Measurements from ENCODE around the gene AKR1E2.
"Not testable (repeated sequence)": the region's sequence is repeated elsewhere in the genome, so short reads cannot be mapped to it uniquely, and the experiment has no call there.

The AKR1E2 gene

DNA sequence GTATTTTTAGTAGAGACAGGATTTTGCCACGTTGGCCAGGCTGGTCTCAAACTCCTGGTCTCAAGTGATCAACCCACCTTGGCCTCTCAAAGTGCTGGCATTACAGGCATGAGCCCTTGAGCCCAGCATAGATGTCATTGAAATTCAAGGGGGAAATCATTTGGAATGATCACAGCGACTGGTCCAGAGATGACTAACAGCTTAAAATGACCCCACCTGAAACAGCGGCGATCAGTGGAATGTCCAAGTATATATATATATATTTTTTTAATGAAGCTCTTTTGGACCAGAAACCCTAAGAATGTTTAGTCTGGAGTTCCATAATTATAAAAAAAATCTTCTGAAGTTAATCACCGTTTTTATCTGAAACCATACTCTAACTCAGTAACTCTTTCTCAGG, 12.5 kb upstream of the AKR1E2 start:
- DNase-seq (ENCODE audit: low read depth, low spot score): no peak

DNA sequence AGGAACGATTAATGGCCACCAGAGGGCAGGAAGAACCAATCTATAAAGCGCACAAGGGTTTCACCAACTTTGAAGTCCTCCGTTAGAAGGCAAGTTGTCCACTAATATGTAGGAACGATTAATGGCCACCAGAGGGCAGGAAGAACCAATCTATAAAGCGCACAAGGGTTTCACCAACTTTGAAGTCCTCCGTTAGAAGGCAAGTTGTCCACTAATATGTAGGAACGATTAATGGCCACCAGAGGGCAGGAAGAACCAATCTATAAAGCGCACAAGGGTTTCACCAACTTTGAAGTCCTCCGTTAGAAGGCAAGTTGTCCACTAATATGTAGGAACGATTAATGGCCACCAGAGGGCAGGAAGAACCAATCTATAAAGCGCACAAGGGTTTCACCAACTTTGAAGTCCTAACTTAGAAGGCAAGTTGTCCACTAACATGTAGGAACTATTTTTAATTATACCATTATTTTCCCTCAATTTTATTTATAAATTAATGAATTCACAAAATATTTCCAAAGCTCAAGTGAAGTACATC, 10.3 kb upstream of the AKR1E2 start:
- not testable (repeated sequence) for DNase-seq (ENCODE audit: low read depth, low spot score)

DNA sequence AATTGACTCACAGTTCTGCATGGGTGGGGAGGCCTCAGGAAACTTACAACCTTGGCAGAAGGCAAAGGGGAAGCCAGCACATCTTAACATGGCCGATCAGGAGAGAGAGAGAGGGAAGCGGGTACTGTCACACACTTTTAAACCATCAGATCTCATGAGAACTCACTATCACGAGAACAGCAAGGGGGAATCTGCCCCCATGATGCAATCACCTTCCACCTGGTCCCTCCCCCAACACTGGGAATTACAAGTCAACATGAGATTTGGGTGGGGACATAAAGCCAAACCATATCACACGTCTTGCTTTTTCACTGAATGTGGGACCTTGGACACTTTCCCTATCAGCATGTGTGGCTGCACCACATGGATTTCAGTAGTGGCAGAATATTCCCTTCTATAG, 9.0 kb upstream of the AKR1E2 start:
- DNase-seq (ENCODE audit: low read depth, low spot score): no peak

DNA sequence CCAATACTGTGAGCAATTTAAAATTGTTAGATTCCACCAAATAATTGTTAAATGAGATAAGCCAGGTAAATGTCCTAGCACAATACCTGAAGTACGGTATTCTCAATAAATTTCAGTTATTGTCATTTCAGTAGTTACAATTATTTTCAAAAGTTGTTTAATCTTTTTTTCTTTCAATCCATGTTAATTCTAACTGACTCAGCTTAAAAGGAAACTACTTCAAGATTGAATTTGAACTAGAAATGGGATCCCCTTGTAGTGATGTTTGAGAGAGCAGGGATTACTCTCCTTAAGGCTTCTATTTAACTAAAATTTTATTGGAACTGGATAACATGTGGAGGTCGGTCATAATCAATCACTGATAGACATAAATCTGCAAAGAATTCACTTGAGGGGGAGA, 6.9 kb upstream of the AKR1E2 start:
- no peak for DNase-seq (ENCODE audit: low read depth, low spot score)

GRCh38 chr10:4819707-4820106, 6.3 kb upstream of the AKR1E2 start:
- no peak for DNase-seq (ENCODE audit: low read depth, low spot score)

DNA sequence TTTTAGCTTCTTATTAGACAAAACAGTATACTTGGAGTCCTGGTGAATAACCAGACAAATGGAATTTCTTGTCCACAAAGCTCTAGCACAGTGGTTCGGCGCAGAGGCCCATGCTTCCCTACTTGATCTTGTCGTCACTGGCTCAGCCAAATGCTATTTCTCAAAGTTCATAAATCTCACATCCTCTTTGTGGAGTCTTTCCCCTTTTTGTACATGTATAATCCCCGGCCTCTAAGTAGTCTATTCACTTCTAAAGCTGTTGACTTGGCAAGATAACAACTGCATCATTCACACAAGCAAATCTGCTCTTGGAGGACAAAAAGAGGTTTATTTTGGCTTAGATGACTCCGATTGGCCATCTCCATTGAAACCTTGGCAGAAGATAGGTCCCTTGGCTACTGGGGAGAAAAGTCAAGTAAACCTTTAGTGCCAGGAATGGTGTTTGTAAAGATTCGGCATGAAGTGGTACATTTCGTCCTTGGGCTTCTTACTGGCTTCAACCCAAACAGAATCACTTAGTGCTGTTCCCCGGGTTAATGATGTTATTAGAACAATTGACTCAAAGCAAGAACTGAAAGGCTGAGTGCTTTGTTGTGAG, 5.1 kb upstream of the AKR1E2 start:
- no peak for DNase-seq (ENCODE audit: low read depth, low spot score)

GRCh38 chr10:4822208-4822607, 3.8 kb upstream of the AKR1E2 start:
- no peak for DNase-seq (ENCODE audit: low read depth, low spot score)

- no peak for DNase-seq (ENCODE audit: low read depth, low spot score)
These were observed 1.2 kb upstream of the AKR1E2 start for GRCh38 chr10:4824791-4825310.

DNA sequence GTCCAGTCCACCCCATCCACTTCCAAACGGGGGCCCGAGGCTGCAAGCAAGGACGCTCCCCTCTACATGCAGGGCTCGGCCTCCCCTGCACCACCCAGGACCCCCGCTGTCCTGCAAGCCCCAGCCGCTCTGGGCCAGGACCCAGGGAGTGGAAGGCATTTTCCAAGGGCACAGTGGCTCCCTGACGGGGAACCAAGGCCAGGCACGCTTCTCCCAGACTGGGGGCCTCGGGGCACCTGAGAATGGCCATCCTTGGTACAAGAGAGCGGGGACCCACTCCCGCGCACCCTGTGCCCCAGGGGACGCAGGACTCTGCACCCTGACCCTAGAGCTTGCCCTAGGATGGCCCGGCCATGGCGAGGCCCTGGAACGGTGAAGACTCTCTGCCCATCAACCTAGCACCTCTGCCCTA, 545 bp upstream of the AKR1E2 start:
- no peak for DNase-seq (ENCODE audit: low read depth, low spot score)

- DNase-seq (ENCODE audit: low read depth, low spot score): no peak
These were observed 851 bp downstream of the AKR1E2 start for GRCh38 chr10:4826792-4827324.

- DNase-seq (ENCODE audit: low read depth, low spot score): no peak
These were observed 2.0 kb downstream of the AKR1E2 start for GRCh38 chr10:4828005-4828404.

- no peak for DNase-seq (ENCODE audit: low read depth, low spot score)
These were observed 4.5 kb downstream of the AKR1E2 start for GRCh38 chr10:4830551-4830950.

DNA sequence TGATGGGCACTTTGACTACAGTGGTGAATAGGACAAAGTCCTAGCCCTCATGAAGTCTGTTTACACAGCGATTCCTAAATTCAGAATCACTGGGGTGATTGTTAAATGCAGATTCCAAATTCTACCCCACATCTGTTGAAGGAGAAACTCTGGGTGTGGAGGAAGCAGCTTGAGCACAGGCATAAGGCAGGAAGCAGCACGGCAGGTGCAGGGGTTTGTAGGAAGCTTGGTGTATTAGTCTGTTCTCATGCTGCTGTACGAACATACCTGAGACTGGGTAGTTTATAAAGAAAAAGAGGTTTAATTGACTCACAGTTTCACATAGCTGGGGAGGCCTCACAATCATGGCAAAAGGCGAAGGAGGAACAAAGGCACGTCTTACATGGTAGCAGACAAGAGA, 5.1 kb downstream of the AKR1E2 start:
- DNase-seq (ENCODE audit: low read depth, low spot score): no peak

- no peak for DNase-seq (ENCODE audit: low read depth, low spot score)
These were observed 7.3 kb downstream of the AKR1E2 start for GRCh38 chr10:4833286-4833685.

GRCh38 chr10:4834898-4835405, 8.9 kb downstream of the AKR1E2 start:
- no peak for DNase-seq (ENCODE audit: low read depth, low spot score)

GRCh38 chr10:4835494-4835918, 9.5 kb downstream of the AKR1E2 start:
- DNase-seq (ENCODE audit: low read depth, low spot score): no peak

DNA sequence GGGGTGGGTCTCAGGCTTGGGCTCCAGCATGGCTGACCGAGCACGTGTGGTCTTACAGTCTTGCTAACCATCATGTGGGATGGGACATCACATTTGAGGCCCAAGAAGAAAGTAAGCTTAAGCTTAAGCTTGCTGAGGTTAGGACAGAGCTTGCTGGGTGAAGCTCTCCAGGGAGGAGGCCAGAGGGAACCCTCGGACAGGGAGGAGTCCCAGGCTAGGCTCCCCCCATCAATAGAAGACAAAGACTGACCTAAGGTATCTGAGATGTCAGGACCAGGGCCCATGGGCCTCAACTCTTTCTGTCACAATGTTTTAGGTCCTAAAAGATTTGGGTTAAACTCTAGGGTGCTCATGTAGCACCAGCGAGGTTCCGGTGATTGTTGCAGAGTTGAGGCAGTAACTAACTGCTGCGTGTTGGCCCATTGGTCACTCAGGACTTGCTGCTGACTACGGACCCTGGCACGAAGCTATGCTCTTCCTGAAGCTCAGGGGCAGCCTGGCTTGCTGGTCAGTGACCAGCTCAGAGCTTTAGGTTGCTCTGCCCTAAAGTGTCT, 10.5 kb downstream of the AKR1E2 start:
- DNase-seq (ENCODE audit: low read depth, low spot score): no peak

DNA sequence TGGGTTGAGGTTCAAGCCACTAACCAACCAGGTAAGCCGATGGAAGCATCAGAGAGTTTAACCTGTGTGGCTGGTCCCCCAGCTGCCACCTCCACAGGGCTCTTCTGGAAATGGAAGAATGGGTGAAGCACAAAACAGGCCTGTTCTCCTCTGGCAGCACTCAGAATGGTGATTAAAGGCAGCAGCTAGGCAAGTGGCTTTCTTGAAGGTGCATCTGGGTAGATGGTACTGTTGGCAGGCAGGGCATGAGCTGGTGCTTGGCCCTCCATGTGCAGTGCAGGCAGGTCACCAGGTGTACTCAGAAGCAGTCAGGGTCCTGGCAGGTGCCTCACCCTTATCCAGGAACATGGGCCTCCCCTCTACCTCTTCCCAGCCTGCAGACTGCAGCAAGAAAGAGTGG, 11.5 kb downstream of the AKR1E2 start:
- DNase-seq (ENCODE audit: low read depth, low spot score): no peak

DNA sequence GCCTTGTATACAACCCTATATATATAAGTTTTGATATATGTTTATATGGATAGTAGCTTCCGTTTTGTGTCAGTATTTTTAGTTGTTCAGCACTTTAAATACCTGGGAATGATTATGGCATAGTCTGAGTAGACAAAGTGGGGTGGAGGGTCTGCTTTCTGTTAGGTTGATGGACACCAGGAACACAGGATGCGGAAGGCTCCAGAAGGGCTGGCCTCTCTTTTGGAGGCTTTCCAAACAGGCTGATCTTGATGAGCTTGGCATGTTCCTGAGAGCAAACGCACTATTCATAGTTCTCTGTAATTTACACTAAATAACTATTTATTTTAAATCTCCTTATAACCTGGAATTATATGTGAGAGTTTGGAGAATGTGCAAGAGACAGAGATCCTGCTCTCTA, 12.7 kb downstream of the AKR1E2 start:
- no peak for DNase-seq (ENCODE audit: low read depth, low spot score)

DNA sequence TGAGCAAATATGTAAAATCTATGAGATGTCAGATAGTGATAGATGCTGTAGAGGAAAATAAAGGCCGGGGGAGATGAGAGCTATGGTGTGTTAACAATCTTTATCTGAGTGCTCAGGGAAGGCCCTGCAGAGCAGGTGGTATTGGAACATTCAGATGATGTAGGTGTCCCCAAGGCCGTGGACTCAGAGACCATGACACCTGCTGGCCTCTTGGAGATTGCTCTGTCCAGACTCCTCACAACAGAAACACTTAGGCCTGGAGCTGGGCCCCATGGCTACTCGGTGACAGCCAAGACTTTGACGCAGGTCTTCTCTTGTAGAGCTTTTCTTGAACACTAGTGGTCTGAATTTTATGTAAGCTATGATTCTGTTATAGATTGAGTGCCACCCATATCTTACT, 13.3 kb downstream of the AKR1E2 start:
- no peak for DNase-seq (ENCODE audit: low read depth, low spot score)

- no peak for DNase-seq (ENCODE audit: low read depth, low spot score)
These were observed 14.1 kb downstream of the AKR1E2 start for GRCh38 chr10:4840151-4840550.

DNA sequence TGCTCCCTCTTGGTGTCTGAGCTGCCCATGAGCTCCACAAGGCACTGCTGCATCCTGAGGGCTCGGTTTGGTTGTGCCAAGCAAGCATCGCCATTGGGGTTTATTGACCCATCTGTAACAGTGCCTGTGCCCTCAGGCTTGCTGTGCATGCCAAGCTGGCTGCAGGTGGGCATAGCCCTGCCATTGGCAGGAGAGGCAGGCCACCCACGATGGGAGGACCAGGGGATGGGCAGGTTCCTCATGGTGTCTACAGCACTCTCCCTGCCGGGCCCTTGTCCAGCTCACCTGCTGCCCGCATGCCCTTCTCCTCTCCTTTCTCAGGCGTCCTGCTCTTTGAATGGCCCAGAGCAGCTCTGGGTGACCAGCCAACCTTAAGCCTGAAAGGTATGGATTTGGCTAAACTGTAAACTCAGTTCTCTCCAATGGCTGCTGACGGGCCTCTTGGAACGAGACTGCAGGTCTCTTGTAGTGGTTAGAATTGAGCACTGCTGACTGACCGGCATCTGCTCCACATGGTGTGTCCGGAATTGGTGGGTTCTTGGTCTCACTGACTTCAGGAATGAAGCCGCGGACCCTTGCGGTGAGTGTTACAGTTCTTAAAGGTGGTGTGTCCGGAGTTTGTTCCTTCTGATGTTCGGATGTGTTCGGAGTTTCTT, 17.6 kb downstream of the AKR1E2 start:
- no peak for DNase-seq (ENCODE audit: low read depth, low spot score)
